ENCODE results near the gene CROCC2. TPM values are rescaled to one million over a fixed set of nuclear protein-coding genes. Genes with fewer than 3 reads are reported as not detected.

The CROCC2 gene
- total and polyA plus RNA-seq, 10 of the 15 experiments (the other 5 are each of a cell fraction or from before 2014, with no cell fraction given): not detected

- TF ChIP-seq ZBTB33 (IDR thresholded peaks at IDR 0.05) (no peak), RAD21 (IDR thresholded peaks at IDR 0.05; ENCODE audit: insufficient read depth, low read depth, low read length) (no peak)
Observed at GRCh38 chr2:241010531-241011295, 104.6 kb downstream of the CROCC2 start (continued).

- Histone ChIP-seq H2AFZ (ENCODE audit: control insufficient read depth, low read depth, low read length) (no peak overlapping the region), H3K4me2 (ENCODE audit: control insufficient read depth, insufficient read depth) (no peak overlapping the region), H4K20me1 (ENCODE audit: control insufficient read depth, insufficient read depth) (no peaks in the 10 kb centered on the region), H3K27ac (ENCODE audit: control insufficient read depth, insufficient read depth) (no peak overlapping the region), H3K9me3 (replicated peaks; ENCODE audit: control insufficient read depth, insufficient read depth, low read length) (no peaks in the 10 kb centered on the region), H3K36me3 (ENCODE audit: control insufficient read depth in 2 of 2, insufficient read depth in 2 of 2, low read length in 1 of 2) (no peaks in the 10 kb centered on the region), H3K9ac (ENCODE audit: control insufficient read depth, insufficient read depth, low read length) (no peak overlapping the region), H3K27me3 (replicated peaks in 1 of 2; ENCODE audit: control insufficient read depth in 2 of 2, insufficient read depth in 2 of 2, low read length in 1 of 2) (peaks cover 0 to 2% of the 10 kb centered on the region in 2 experiments; a peak in 3 of 4 replicates), H3K4me1 (ENCODE audit: control insufficient read depth, insufficient read depth, low read length) (no peaks in the 10 kb centered on the region), H3K79me2 (ENCODE audit: control insufficient read depth, insufficient read depth, low read length) (no peaks in the 10 kb centered on the region), H3K4me3 (no peak overlapping the region)
- FAIRE-seq (no peak), DNase-seq (ENCODE audit: low read depth, low spot score) (no peak), ATAC-seq (no peak)
- intact Hi-C loops (cut with micrococcal nuclease; ENCODE audit: unreplicated experiment): no loop called here
- ChIA-PET SMC1A (ENCODE audit: uncharacterized antibody, unreplicated experiment) (no interaction called here), RAD21 (ENCODE audit: unreplicated experiment) (no interaction called here), CTCF (no interaction called here), POLR2A (no interaction called here)
- WGBS (ENCODE audit: insufficient coverage, insufficient replicate concordance, low lambda C conversion rate, missing lambda C conversion rate): 30% methylated on average over 9 of the region's 9 CpGs
- BruUV-seq (replicated peaks): no TSS peak
- in situ Hi-C loops (cut with MboI): no loop called here
- TF ChIP-seq FOXM1 (IDR thresholded peaks at IDR 0.05; ENCODE audit: low read depth, low read length) (no peak), CBX5 (IDR thresholded peaks at IDR 0.05; ENCODE audit: low read depth) (no peak), ZBTB4 (CRISPR knock-in tag; IDR thresholded peaks at IDR 0.05) (no peak), PRDM15 (CRISPR knock-in tag; IDR thresholded peaks at IDR 0.05) (no peak), MYB (IDR thresholded peaks at IDR 0.05; ENCODE audit: borderline replicate concordance, low read depth, low read length) (no peak), SUPT20H (IDR thresholded peaks at IDR 0.05; ENCODE audit: borderline replicate concordance, control insufficient read depth, low read depth, low read length) (no peak), POLR2A (IDR thresholded peaks at IDR 0.05; ENCODE audit: low read depth, low read length) (no peak), SRF (IDR thresholded peaks at IDR 0.05; ENCODE audit: low read depth in 2 of 2, low read length in 2 of 2) (no peak), POLR2AphosphoS5 (IDR thresholded peaks at IDR 0.05; ENCODE audit: low read length) (no peak), MTA3 (IDR thresholded peaks at IDR 0.05; ENCODE audit: borderline replicate concordance, low read length) (no peak), RUNX3 (IDR thresholded peaks at IDR 0.05; ENCODE audit: low read length) (no peak), BRCA1 (IDR thresholded peaks at IDR 0.05; ENCODE audit: low read depth, low read length) (no peak), STAT1 (conservative IDR thresholded peaks at IDR 0.05) (no peak)
Observed at GRCh38 chr2:241011296-241011600, 105.1 kb downstream of the CROCC2 start.

Data from GM12878 (cell line).